GM23338 (cell line): ENCODE data around the gene TPK1. TPM values are rescaled to one million over a fixed set of nuclear protein-coding genes. Genes with fewer than 3 reads are reported as not detected.

Experiments
- ATAC-seq: fragments of 200-7000 bp; cut with Tn5 transposase; 3 replicates; pipeline ENCODE4 v1.9.1; 2020
- DNase-seq: peaks from one replicate; pipeline ENCODE4 v3.0.0-alpha.2; 2015; ENCODE audit warnings: low spot score
- H2AFZ ChIP-seq: fragments of 200-600 bp; sonication (generic); 2 replicates; pipeline ENCODE4 v1.8.0; 2016; ENCODE audit warnings: antibody characterized with exemption, mild to moderate bottlenecking, moderate library complexity
- H3F3A ChIP-seq: fragments of 200-600 bp; sonication (generic); replicated peaks from 2 replicates; pipeline ENCODE4 v1.8.0; 2017; ENCODE audit warnings: antibody characterized with exemption, mixed run types, low read depth
- H3K27ac ChIP-seq: fragments of 200-600 bp; sonication (generic); 2 replicates; pipeline ENCODE4 v1.6.1; 2016; ENCODE audit warnings: low read depth
- H3K27me3 ChIP-seq: fragments of 200-600 bp; sonication (generic); 2 replicates; pipeline ENCODE4 v1.8.0; 2016; ENCODE audit warnings: mild to moderate bottlenecking, mixed run types, moderate library complexity; ENCODE audit not compliant: insufficient read depth
- H3K36me3 ChIP-seq: fragments of 200-600 bp; sonication (generic); 2 replicates; pipeline ENCODE4 v1.8.0; 2016; ENCODE audit warnings: mild to moderate bottlenecking; ENCODE audit not compliant: insufficient read depth
- H3K4me1 ChIP-seq: fragments of 200-600 bp; sonication (generic); 2 replicates; pipeline ENCODE4 v1.8.0; 2016; ENCODE audit warnings: mild to moderate bottlenecking, moderate library complexity; ENCODE audit not compliant: insufficient read depth
- H3K4me2 ChIP-seq: fragments of 200-600 bp; sonication (generic); 2 replicates; pipeline ENCODE4 v1.7.1; 2017; ENCODE audit warnings: mixed run types
- H3K4me3 ChIP-seq: fragments of 200-600 bp; sonication (generic); 2 replicates; pipeline ENCODE4 v1.6.1; 2016; ENCODE audit warnings: mixed run types
- H3K79me2 ChIP-seq: fragments of 200-600 bp; sonication (generic); replicated peaks from 2 replicates; pipeline ENCODE4 v1.8.0; 2017; ENCODE audit warnings: mild to moderate bottlenecking; ENCODE audit not compliant: insufficient read depth
- H3K9me2 ChIP-seq: fragments of 200-600 bp; sonication (generic); 2 replicates; pipeline ENCODE4 v1.8.0; 2017; ENCODE audit not compliant: insufficient read depth
- H4K20me1 ChIP-seq: fragments of 200-600 bp; sonication (generic); replicated peaks from 2 replicates; pipeline ENCODE4 v1.8.0; 2017; ENCODE audit warnings: mild to moderate bottlenecking; ENCODE audit not compliant: insufficient read depth
- H3K27ac Mint-ChIP-seq: 2 replicates; pipeline ENCODE4 v1.8.0; 2020; ENCODE audit warnings: inconsistent platforms, mild to moderate bottlenecking, moderate library complexity, mixed read lengths
- H3K27me3 Mint-ChIP-seq: 3 replicates; pipeline ENCODE4 v1.8.0; 2022; ENCODE audit warnings: low read depth, mild to moderate bottlenecking, moderate library complexity, mixed read lengths, inconsistent platforms; ENCODE audit not compliant: insufficient read depth, poor library complexity
- H3K36me3 Mint-ChIP-seq: 3 replicates; pipeline ENCODE4 v1.8.0; 2021; ENCODE audit warnings: low read depth, mild to moderate bottlenecking, inconsistent platforms, moderate library complexity, mixed read lengths
- H3K4me1 Mint-ChIP-seq: 3 replicates; pipeline ENCODE4 v1.8.0; 2020; ENCODE audit warnings: mild to moderate bottlenecking, inconsistent platforms, mixed read lengths
- H3K4me3 Mint-ChIP-seq: 3 replicates; pipeline ENCODE4 v1.8.0; 2021; ENCODE audit warnings: moderate library complexity, mild to moderate bottlenecking, inconsistent platforms, mixed read lengths
- H3K9me3 Mint-ChIP-seq: 3 replicates; pipeline ENCODE4 v1.8.0; 2020; ENCODE audit warnings: moderate library complexity, mild to moderate bottlenecking, inconsistent platforms, mixed read lengths
- CREB1 ChIP-seq: fragments of 250-450 bp; sonication (Bioruptor Pico); IDR thresholded peaks from 2 replicates; pipeline ENCODE4 v1.5.0; 2020; ENCODE audit warnings: low read depth, mild to moderate bottlenecking, moderate library complexity
- CTCF ChIP-seq, 2 experiments: fragments of 200-600 bp in 1 of 2; sonication (generic) in 1 of 2; conservative IDR thresholded peaks; 2 replicates each; pipeline versions ENCODE4 v1.5.1 to v1.6.1; 2016 to 2017; ENCODE audit warnings: antibody characterized with exemption in 2 of 2, low read depth in 2 of 2, mild to moderate bottlenecking in 2 of 2, moderate library complexity in 1 of 2
- ETS1 ChIP-seq: IDR thresholded peaks from 2 replicates; pipeline ENCODE4 v1.6.1; 2016; ENCODE audit warnings: antibody characterized with exemption
- EZH2 ChIP-seq: fragments of 200-600 bp; sonication (generic); IDR thresholded peaks from one replicate; pipeline ENCODE4 v1.8.0; 2017; ENCODE audit warnings: antibody characterized with exemption, mild to moderate bottlenecking, low read depth; ENCODE audit not compliant: unreplicated experiment
- EZH2phosphoT487 ChIP-seq: fragments of 200-600 bp; sonication (generic); IDR thresholded peaks from one replicate; pipeline ENCODE4 v1.8.1; 2018; ENCODE audit warnings: antibody characterized with exemption; ENCODE audit not compliant: unreplicated experiment
- JUNB ChIP-seq: IDR thresholded peaks from one replicate; pipeline ENCODE4 v1.6.1; 2016; ENCODE audit warnings: antibody characterized with exemption; ENCODE audit not compliant: unreplicated experiment
- NANOG ChIP-seq: IDR thresholded peaks from 2 replicates; pipeline ENCODE4 v1.6.1; 2016; ENCODE audit warnings: antibody characterized with exemption, borderline replicate concordance
- POLR2AphosphoS5 ChIP-seq: IDR thresholded peaks from 2 replicates; pipeline ENCODE4 v1.6.1; 2016; ENCODE audit warnings: antibody characterized with exemption, low read depth
- REST ChIP-seq: IDR thresholded peaks from one replicate; pipeline ENCODE4 v1.6.1; 2018; ENCODE audit warnings: antibody characterized with exemption; ENCODE audit not compliant: unreplicated experiment
- STAT1 ChIP-seq: IDR thresholded peaks from one replicate; pipeline ENCODE4 v1.6.1; 2016; ENCODE audit warnings: antibody characterized with exemption; ENCODE audit not compliant: unreplicated experiment
- ZNF114 ChIP-seq: fragments of 250-450 bp; sonication (Bioruptor Pico); IDR thresholded peaks from 2 replicates; pipeline ENCODE4 v1.5.0; 2020; ENCODE audit warnings: mild to moderate bottlenecking, moderate library complexity
- ZNF331 ChIP-seq: fragments of 250-450 bp; sonication (Bioruptor Pico); IDR thresholded peaks from 2 replicates; pipeline ENCODE4 v1.5.0; 2020; ENCODE audit warnings: low read depth, mild to moderate bottlenecking, moderate library complexity
- ZNF462 ChIP-seq: fragments of 250-450 bp; sonication (Bioruptor Pico); IDR thresholded peaks from 2 replicates; pipeline ENCODE4 v1.5.0; 2020; ENCODE audit warnings: mild to moderate bottlenecking, moderate library complexity
- polyA plus RNA-seq: library from polyadenylated mRNA; unstranded; fragments of >200 nt; fragmentation: Nextera tagmentation; extraction: Ambion mirVana; gene quantifications from 2 replicates; pipeline ENCODE4 v1.2.1, GENCODE V29; 2016
- total RNA-seq: library from RNA; depleted of rRNA; stranded (reverse); fragments of >200 nt; shearing (Covaris generic); gene quantifications from 2 replicates; pipeline ENCODE4 v1.2.3, GENCODE V29; 2014

The TPK1 gene
- total and polyA plus RNA-seq, 2 experiments from 2014 or later: 2.6 to 2.9 TPM

GRCh38 chr7:144782883-144783282 lies 53.0 kb downstream of the TPK1 start:
- peaks cover 19% of the 10 kb centered on the region for H3K4me1 Mint-ChIP-seq
- H3K4me2 ChIP-seq: no peak overlapping the region
- no peaks in the 10 kb centered on the region for H3K79me2 ChIP-seq
- H3K36me3 Mint-ChIP-seq: peaks cover under 1% of the 10 kb centered on the region; the same call in 1 of the 3 replicates
- H3K36me3 ChIP-seq: no peaks in the 10 kb centered on the region
- no peaks in the 10 kb centered on the region for H3K27me3 ChIP-seq
- no peak overlapping the region for H3K4me3 ChIP-seq
- H3F3A ChIP-seq: no peaks in the 10 kb centered on the region
- DNase-seq (no peak), ATAC-seq (no peak)
- peaks cover 12% of the 10 kb centered on the region for H3K4me1 ChIP-seq
- H2AFZ ChIP-seq: no peak overlapping the region
- no peaks in the 10 kb centered on the region for H4K20me1 ChIP-seq
- peaks cover 2% of the 10 kb centered on the region; the same call in 1 of the 3 replicates for H3K9me3 Mint-ChIP-seq
- H3K27ac ChIP-seq: no peak overlapping the region
- no peaks in the 10 kb centered on the region; the same call in 1 of the 2 replicates for H3K9me2 ChIP-seq
- no peaks in the 10 kb centered on the region for H3K27me3 Mint-ChIP-seq
- H3K4me3 Mint-ChIP-seq: no peak overlapping the region
- no peak overlapping the region for H3K27ac Mint-ChIP-seq
- TF ChIP-seq ZNF114 (CRISPR knock-in tag) (no peak), ETS1 (no peak), JUNB (no peak), EZH2 (no peak), ZNF462 (CRISPR knock-in tag) (no peak), EZH2phosphoT487 (no peak), POLR2AphosphoS5 (no peak), CTCF (conservative IDR thresholded peaks at IDR 0.05; ENCODE audit: low read depth in 2 of 2) (no peak), STAT1 (no peak), CREB1 (CRISPR knock-in tag) (no peak), REST (no peak), ZNF331 (CRISPR knock-in tag) (no peak), NANOG (no peak)
